Measurements from ENCODE around the gene BCL2L2.

- no peak for TF ChIP-seq CTCF (conservative IDR thresholded peaks at IDR 0.05)
- TF ChIP-seq ZFX (IDR thresholded peaks at IDR 0.05): no peak
Measured at GRCh38 chr14:23297096-23297495, 9.5 kb upstream of the BCL2L2 start.

Data from C4-2B (cell line).